ENCODE data around the gene HELB.

The HELB gene

GRCh38 chr12:66345212-66345611 lies 42.9 kb downstream of the HELB start:
- TF ChIP-seq, protein P1, sequence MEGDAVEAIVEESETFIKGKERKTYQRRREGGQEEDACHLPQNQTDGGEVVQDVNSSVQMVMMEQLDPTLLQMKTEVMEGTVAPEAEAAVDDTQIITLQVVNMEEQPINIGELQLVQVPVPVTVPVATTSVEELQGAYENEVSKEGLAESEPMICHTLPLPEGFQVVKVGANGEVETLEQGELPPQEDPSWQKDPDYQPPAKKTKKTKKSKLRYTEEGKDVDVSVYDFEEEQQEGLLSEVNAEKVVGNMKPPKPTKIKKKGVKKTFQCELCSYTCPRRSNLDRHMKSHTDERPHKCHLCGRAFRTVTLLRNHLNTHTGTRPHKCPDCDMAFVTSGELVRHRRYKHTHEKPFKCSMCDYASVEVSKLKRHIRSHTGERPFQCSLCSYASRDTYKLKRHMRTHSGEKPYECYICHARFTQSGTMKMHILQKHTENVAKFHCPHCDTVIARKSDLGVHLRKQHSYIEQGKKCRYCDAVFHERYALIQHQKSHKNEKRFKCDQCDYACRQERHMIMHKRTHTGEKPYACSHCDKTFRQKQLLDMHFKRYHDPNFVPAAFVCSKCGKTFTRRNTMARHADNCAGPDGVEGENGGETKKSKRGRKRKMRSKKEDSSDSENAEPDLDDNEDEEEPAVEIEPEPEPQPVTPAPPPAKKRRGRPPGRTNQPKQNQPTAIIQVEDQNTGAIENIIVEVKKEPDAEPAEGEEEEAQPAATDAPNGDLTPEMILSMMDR (IDR thresholded peaks at IDR 0.05; ENCODE audit: poor library complexity, severe bottlenecking) = no peak
- no peak for ATAC-seq (ENCODE audit: low read depth)
- Histone ChIP-seq H3K27me3 (ENCODE audit: insufficient read depth, poor library complexity, severe bottlenecking) (no peaks in the 10 kb centered on the region), H3K27ac (ENCODE audit: poor library complexity, severe bottlenecking) (no peak overlapping the region), H3K9me3 (ENCODE audit: severe bottlenecking) (no peaks in the 10 kb centered on the region), H3K4me1 (ENCODE audit: insufficient read depth, poor library complexity, severe bottlenecking) (no peaks in the 10 kb centered on the region), H3K4me3 (ENCODE audit: severe bottlenecking) (no peak overlapping the region), H3K36me3 (ENCODE audit: low read depth) (no peaks in the 10 kb centered on the region)
- no peak for DNase-seq (ENCODE audit: low spot score)

DNA sequence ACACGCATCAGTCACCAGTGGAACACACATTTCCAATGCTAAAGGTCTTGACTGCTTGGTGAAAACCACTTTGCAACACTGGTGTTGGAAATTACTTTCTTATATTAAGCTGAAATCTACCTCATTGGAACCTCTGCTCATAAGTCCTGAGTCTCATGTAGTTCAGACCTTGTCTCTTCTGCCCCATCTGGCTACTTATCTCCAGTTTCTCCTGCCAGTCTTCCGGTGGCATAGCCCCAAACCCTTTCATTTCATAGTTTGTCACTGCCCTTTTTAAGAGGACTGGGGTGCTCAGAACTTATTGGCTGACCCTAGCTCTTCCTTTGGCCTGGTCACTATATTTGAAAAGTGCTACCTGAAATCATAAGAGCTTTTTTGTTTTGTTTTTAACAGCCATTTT lies 43.7 kb downstream of the HELB start:
- H3K4me1 ChIP-seq (ENCODE audit: insufficient read depth, poor library complexity, severe bottlenecking) = no peaks in the 10 kb centered on the region
- no peak overlapping the region for H3K4me3 ChIP-seq (ENCODE audit: severe bottlenecking)
- no peaks in the 10 kb centered on the region for H3K27me3 ChIP-seq (ENCODE audit: insufficient read depth, poor library complexity, severe bottlenecking)
- no peaks in the 10 kb centered on the region for H3K36me3 ChIP-seq (ENCODE audit: low read depth)
- ATAC-seq (ENCODE audit: low read depth) (no peak), DNase-seq (ENCODE audit: low spot score) (no peak)
- H3K9me3 ChIP-seq (ENCODE audit: severe bottlenecking) = no peaks in the 10 kb centered on the region
- H3K27ac ChIP-seq (ENCODE audit: poor library complexity, severe bottlenecking) = no peak overlapping the region
- TF ChIP-seq, protein P1 (IDR thresholded peaks at IDR 0.05; ENCODE audit: poor library complexity, severe bottlenecking) = no peak

GRCh38 chr12:66351301-66351700 lies 49.0 kb downstream of the HELB start:
- no peak for ATAC-seq (ENCODE audit: low read depth)

GRCh38 chr12:66352197-66352596 lies 49.9 kb downstream of the HELB start:
- Histone ChIP-seq H3K4me3 (ENCODE audit: severe bottlenecking) (no peak overlapping the region), H3K4me1 (ENCODE audit: insufficient read depth, poor library complexity, severe bottlenecking) (no peaks in the 10 kb centered on the region), H3K36me3 (ENCODE audit: low read depth) (no peaks in the 10 kb centered on the region), H3K27ac (ENCODE audit: poor library complexity, severe bottlenecking) (no peak overlapping the region), H3K9me3 (ENCODE audit: severe bottlenecking) (no peaks in the 10 kb centered on the region), H3K27me3 (ENCODE audit: insufficient read depth, poor library complexity, severe bottlenecking) (no peaks in the 10 kb centered on the region)
- peak; percentile 60; the same call in 1 of the 3 replicates for ATAC-seq (ENCODE audit: low read depth)
- no peak for DNase-seq (ENCODE audit: low spot score)
- TF ChIP-seq, protein P1 (IDR thresholded peaks at IDR 0.05; ENCODE audit: poor library complexity, severe bottlenecking) = peak; percentile 54

More at GRCh38 chr12:66351301-66351700, 49.0 kb downstream of the HELB start:
- DNase-seq (ENCODE audit: low spot score) = no peak
- Histone ChIP-seq H3K27ac (ENCODE audit: poor library complexity, severe bottlenecking) (no peak overlapping the region), H3K4me3 (ENCODE audit: severe bottlenecking) (no peak overlapping the region), H3K9me3 (ENCODE audit: severe bottlenecking) (no peaks in the 10 kb centered on the region), H3K36me3 (ENCODE audit: low read depth) (no peaks in the 10 kb centered on the region), H3K4me1 (ENCODE audit: insufficient read depth, poor library complexity, severe bottlenecking) (no peaks in the 10 kb centered on the region), H3K27me3 (ENCODE audit: insufficient read depth, poor library complexity, severe bottlenecking) (no peaks in the 10 kb centered on the region)
- TF ChIP-seq, protein P1 (IDR thresholded peaks at IDR 0.05; ENCODE audit: poor library complexity, severe bottlenecking) = no peak

DNA sequence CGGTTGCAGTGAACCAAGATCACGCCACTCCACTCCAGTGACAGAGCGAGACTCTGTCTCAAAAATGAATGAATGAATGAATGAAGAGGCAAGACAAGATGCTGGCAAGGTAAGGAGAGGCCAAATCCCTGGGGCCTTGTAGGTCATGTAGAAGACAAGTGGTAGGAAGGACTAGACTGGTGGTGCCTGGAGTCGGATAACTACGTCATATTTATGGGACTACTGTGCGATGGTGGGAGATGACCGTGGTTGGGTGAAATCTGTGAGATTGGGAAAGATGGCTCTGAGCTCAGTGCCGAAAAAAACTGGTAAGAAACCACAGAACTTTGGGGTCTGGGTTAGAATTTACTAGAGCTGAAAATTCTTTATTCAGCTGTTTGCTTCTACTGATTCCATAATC lies 50.6 kb downstream of the HELB start:
- TF ChIP-seq, protein P1 (IDR thresholded peaks at IDR 0.05; ENCODE audit: poor library complexity, severe bottlenecking) = no peak
- Histone ChIP-seq H3K4me1 (ENCODE audit: insufficient read depth, poor library complexity, severe bottlenecking) (no peaks in the 10 kb centered on the region), H3K9me3 (ENCODE audit: severe bottlenecking) (no peaks in the 10 kb centered on the region), H3K36me3 (ENCODE audit: low read depth) (no peaks in the 10 kb centered on the region), H3K27me3 (ENCODE audit: insufficient read depth, poor library complexity, severe bottlenecking) (no peaks in the 10 kb centered on the region), H3K4me3 (ENCODE audit: severe bottlenecking) (no peak overlapping the region), H3K27ac (ENCODE audit: poor library complexity, severe bottlenecking) (no peak overlapping the region)
- DNase-seq (ENCODE audit: low spot score) = no peak
- ATAC-seq (ENCODE audit: low read depth) = no peak
